Epithelial cell of umbilical artery (primary cell): ENCODE data around the gene FRMD3. TPM values are rescaled to one million over a fixed set of nuclear protein-coding genes. Genes with fewer than 3 reads are reported as not detected.

ENCODE experiments used
- total RNA-seq: library from RNA; depleted of rRNA; stranded (reverse); fragments of >200 nt; gene quantifications from 2 replicates; pipeline ENCODE4 v1.2.3, GENCODE V29; 2014

FRMD3 gene
- total RNA-seq: 0.76 and 5.8 TPM in 2 replicates

DNA sequence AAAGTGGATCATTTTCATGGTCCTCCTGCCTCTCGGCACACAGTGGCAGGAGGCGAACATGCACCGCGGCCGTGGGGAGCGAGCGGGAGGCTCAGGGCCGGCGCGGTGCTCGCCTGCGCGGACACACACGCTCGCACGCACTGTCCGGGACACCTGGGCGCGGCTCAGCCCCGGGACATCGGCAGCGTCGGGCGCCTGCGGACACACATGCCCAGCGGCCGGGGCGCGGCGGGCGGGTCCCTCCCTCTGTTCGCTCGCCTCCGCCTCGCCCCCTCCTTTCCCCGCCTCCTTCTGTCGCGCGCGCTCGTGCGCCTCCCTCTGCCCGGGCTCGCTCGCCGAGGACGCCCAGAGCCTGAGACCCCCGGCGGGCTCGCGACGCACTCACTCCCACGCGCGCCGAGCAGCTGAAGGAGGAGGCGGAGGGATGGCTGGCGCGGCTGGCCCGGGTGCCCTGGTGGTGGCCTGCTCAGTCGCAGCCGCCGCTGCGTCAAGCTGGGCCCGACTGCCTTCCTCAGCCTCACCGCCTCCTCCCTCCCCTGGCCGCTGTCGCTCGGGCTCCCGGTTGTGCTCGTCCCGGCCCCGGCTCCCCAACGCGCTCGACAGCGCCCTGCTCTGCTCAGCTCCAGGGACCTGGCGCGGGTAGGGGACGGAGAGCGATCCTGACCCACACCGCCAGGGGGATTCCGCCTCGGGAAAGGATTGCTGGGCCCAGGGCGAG is at the start of gene FRMD3:
TSS of gene FRMD3 (minus strand) at position 230 of the 718 bp plus-strand sequence. CDS start at position 60, 170 bp downstream.

Other genes starting within 250 kb of the FRMD3 start
- 2.9 and 6.2 TPM in 2 replicates for gene IDNK, start 84.7 kb upstream of the FRMD3 start, total RNA-seq
- 93.2 and 111 TPM in 2 replicates for gene UBQLN1, start 169.6 kb upstream of the FRMD3 start, total RNA-seq